GM23338 (cell line): ENCODE measurements around the gene DMTF1. TPM values are rescaled to one million over a fixed set of nuclear protein-coding genes. Genes with fewer than 3 reads are reported as not detected.

ENCODE experiments used
- ATAC-seq: fragments of 200-7000 bp; cut with Tn5 transposase; 3 replicates; pipeline ENCODE4 v1.9.1; 2020
- DNase-seq: peaks from one replicate; pipeline ENCODE4 v3.0.0-alpha.2; 2015; ENCODE audit warnings: low spot score
- H2AFZ ChIP-seq: fragments of 200-600 bp; sonication (generic); 2 replicates; pipeline ENCODE4 v1.8.0; 2016; ENCODE audit warnings: antibody characterized with exemption, mild to moderate bottlenecking, moderate library complexity
- H3F3A ChIP-seq: fragments of 200-600 bp; sonication (generic); replicated peaks from 2 replicates; pipeline ENCODE4 v1.8.0; 2017; ENCODE audit warnings: antibody characterized with exemption, mixed run types, low read depth
- H3K27ac ChIP-seq: fragments of 200-600 bp; sonication (generic); 2 replicates; pipeline ENCODE4 v1.6.1; 2016; ENCODE audit warnings: low read depth
- H3K27me3 ChIP-seq: fragments of 200-600 bp; sonication (generic); 2 replicates; pipeline ENCODE4 v1.8.0; 2016; ENCODE audit warnings: mild to moderate bottlenecking, mixed run types, moderate library complexity; ENCODE audit not compliant: insufficient read depth
- H3K36me3 ChIP-seq: fragments of 200-600 bp; sonication (generic); 2 replicates; pipeline ENCODE4 v1.8.0; 2016; ENCODE audit warnings: mild to moderate bottlenecking; ENCODE audit not compliant: insufficient read depth
- H3K4me1 ChIP-seq: fragments of 200-600 bp; sonication (generic); 2 replicates; pipeline ENCODE4 v1.8.0; 2016; ENCODE audit warnings: mild to moderate bottlenecking, moderate library complexity; ENCODE audit not compliant: insufficient read depth
- H3K4me2 ChIP-seq: fragments of 200-600 bp; sonication (generic); 2 replicates; pipeline ENCODE4 v1.7.1; 2017; ENCODE audit warnings: mixed run types
- H3K4me3 ChIP-seq: fragments of 200-600 bp; sonication (generic); 2 replicates; pipeline ENCODE4 v1.6.1; 2016; ENCODE audit warnings: mixed run types
- H3K79me2 ChIP-seq: fragments of 200-600 bp; sonication (generic); replicated peaks from 2 replicates; pipeline ENCODE4 v1.8.0; 2017; ENCODE audit warnings: mild to moderate bottlenecking; ENCODE audit not compliant: insufficient read depth
- H3K9me2 ChIP-seq: fragments of 200-600 bp; sonication (generic); 2 replicates; pipeline ENCODE4 v1.8.0; 2017; ENCODE audit not compliant: insufficient read depth
- H4K20me1 ChIP-seq: fragments of 200-600 bp; sonication (generic); replicated peaks from 2 replicates; pipeline ENCODE4 v1.8.0; 2017; ENCODE audit warnings: mild to moderate bottlenecking; ENCODE audit not compliant: insufficient read depth
- H3K27ac Mint-ChIP-seq: 2 replicates; pipeline ENCODE4 v1.8.0; 2020; ENCODE audit warnings: inconsistent platforms, mild to moderate bottlenecking, moderate library complexity, mixed read lengths
- H3K27me3 Mint-ChIP-seq: 3 replicates; pipeline ENCODE4 v1.8.0; 2022; ENCODE audit warnings: low read depth, mild to moderate bottlenecking, moderate library complexity, mixed read lengths, inconsistent platforms; ENCODE audit not compliant: insufficient read depth, poor library complexity
- H3K36me3 Mint-ChIP-seq: 3 replicates; pipeline ENCODE4 v1.8.0; 2021; ENCODE audit warnings: low read depth, mild to moderate bottlenecking, inconsistent platforms, moderate library complexity, mixed read lengths
- H3K4me1 Mint-ChIP-seq: 3 replicates; pipeline ENCODE4 v1.8.0; 2020; ENCODE audit warnings: mild to moderate bottlenecking, inconsistent platforms, mixed read lengths
- H3K4me3 Mint-ChIP-seq: 3 replicates; pipeline ENCODE4 v1.8.0; 2021; ENCODE audit warnings: moderate library complexity, mild to moderate bottlenecking, inconsistent platforms, mixed read lengths
- H3K9me3 Mint-ChIP-seq: 3 replicates; pipeline ENCODE4 v1.8.0; 2020; ENCODE audit warnings: moderate library complexity, mild to moderate bottlenecking, inconsistent platforms, mixed read lengths
- CREB1 ChIP-seq: fragments of 250-450 bp; sonication (Bioruptor Pico); IDR thresholded peaks from 2 replicates; pipeline ENCODE4 v1.5.0; 2020; ENCODE audit warnings: low read depth, mild to moderate bottlenecking, moderate library complexity
- CTCF ChIP-seq, 2 experiments: fragments of 200-600 bp in 1 of 2; sonication (generic) in 1 of 2; conservative IDR thresholded peaks; 2 replicates each; pipeline versions ENCODE4 v1.5.1 to v1.6.1; 2016 to 2017; ENCODE audit warnings: antibody characterized with exemption in 2 of 2, low read depth in 2 of 2, mild to moderate bottlenecking in 2 of 2, moderate library complexity in 1 of 2
- EZH2 ChIP-seq: fragments of 200-600 bp; sonication (generic); IDR thresholded peaks from one replicate; pipeline ENCODE4 v1.8.0; 2017; ENCODE audit warnings: antibody characterized with exemption, mild to moderate bottlenecking, low read depth; ENCODE audit not compliant: unreplicated experiment
- EZH2phosphoT487 ChIP-seq: fragments of 200-600 bp; sonication (generic); IDR thresholded peaks from one replicate; pipeline ENCODE4 v1.8.1; 2018; ENCODE audit warnings: antibody characterized with exemption; ENCODE audit not compliant: unreplicated experiment
- JUNB ChIP-seq: IDR thresholded peaks from one replicate; pipeline ENCODE4 v1.6.1; 2016; ENCODE audit warnings: antibody characterized with exemption; ENCODE audit not compliant: unreplicated experiment
- NANOG ChIP-seq: IDR thresholded peaks from 2 replicates; pipeline ENCODE4 v1.6.1; 2016; ENCODE audit warnings: antibody characterized with exemption, borderline replicate concordance
- STAT1 ChIP-seq: IDR thresholded peaks from one replicate; pipeline ENCODE4 v1.6.1; 2016; ENCODE audit warnings: antibody characterized with exemption; ENCODE audit not compliant: unreplicated experiment
- ZNF462 ChIP-seq: fragments of 250-450 bp; sonication (Bioruptor Pico); IDR thresholded peaks from 2 replicates; pipeline ENCODE4 v1.5.0; 2020; ENCODE audit warnings: mild to moderate bottlenecking, moderate library complexity
- polyA plus RNA-seq: library from polyadenylated mRNA; unstranded; fragments of >200 nt; fragmentation: Nextera tagmentation; extraction: Ambion mirVana; gene quantifications from 2 replicates; pipeline ENCODE4 v1.2.1, GENCODE V29; 2016
- total RNA-seq: library from RNA; depleted of rRNA; stranded (reverse); fragments of >200 nt; shearing (Covaris generic); gene quantifications from 2 replicates; pipeline ENCODE4 v1.2.3, GENCODE V29; 2014
- TF ChIP-seq, protein P1 (sequence below): IDR thresholded peaks from one replicate; pipeline ENCODE4 v1.6.1; 2018; ENCODE audit warnings: antibody characterized with exemption; ENCODE audit not compliant: unreplicated experiment

The DMTF1 gene
- total and polyA plus RNA-seq, 2 experiments from 2014 or later = 60.4 to 114 TPM

- TF ChIP-seq, protein P1, sequence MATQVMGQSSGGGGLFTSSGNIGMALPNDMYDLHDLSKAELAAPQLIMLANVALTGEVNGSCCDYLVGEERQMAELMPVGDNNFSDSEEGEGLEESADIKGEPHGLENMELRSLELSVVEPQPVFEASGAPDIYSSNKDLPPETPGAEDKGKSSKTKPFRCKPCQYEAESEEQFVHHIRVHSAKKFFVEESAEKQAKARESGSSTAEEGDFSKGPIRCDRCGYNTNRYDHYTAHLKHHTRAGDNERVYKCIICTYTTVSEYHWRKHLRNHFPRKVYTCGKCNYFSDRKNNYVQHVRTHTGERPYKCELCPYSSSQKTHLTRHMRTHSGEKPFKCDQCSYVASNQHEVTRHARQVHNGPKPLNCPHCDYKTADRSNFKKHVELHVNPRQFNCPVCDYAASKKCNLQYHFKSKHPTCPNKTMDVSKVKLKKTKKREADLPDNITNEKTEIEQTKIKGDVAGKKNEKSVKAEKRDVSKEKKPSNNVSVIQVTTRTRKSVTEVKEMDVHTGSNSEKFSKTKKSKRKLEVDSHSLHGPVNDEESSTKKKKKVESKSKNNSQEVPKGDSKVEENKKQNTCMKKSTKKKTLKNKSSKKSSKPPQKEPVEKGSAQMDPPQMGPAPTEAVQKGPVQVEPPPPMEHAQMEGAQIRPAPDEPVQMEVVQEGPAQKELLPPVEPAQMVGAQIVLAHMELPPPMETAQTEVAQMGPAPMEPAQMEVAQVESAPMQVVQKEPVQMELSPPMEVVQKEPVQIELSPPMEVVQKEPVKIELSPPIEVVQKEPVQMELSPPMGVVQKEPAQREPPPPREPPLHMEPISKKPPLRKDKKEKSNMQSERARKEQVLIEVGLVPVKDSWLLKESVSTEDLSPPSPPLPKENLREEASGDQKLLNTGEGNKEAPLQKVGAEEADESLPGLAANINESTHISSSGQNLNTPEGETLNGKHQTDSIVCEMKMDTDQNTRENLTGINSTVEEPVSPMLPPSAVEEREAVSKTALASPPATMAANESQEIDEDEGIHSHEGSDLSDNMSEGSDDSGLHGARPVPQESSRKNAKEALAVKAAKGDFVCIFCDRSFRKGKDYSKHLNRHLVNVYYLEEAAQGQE = no peak
- no peak for TF ChIP-seq JUNB
- TF ChIP-seq EZH2phosphoT487 = no peak
Observed at GRCh38 chr7:87129848-87130247, 22.4 kb upstream of the DMTF1 start (continued).

DNA sequence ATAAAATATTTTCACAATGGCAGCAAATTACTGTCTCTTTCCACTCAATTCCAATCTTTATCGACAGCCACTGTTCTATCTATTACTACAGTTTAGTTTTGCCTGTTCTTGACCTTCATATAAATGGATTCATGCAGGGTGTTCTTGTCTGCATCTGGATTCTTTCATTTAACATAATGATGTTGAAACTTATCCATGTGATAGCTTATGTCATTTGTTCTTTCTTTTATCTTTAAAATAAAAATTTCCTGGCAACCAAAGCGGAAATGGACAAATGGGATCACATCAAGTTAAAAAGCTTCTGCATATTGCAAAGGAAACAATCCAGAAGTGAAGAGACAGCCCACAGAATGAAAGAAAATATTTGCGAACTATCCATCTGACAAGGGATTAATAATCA lies 20.5 kb upstream of the DMTF1 start:
- Histone ChIP-seq H4K20me1 (no peaks in the 10 kb centered on the region), H3F3A (no peaks in the 10 kb centered on the region), H3K9me2 (no peaks in the 10 kb centered on the region), H3K4me1 (peaks cover 11% of the 10 kb centered on the region), H3K36me3 (no peaks in the 10 kb centered on the region), H3K4me3 (no peak overlapping the region), H3K4me2 (no peak overlapping the region), H3K79me2 (no peaks in the 10 kb centered on the region), H3K27me3 (no peaks in the 10 kb centered on the region), H3K27ac (no peak overlapping the region), H2AFZ (no peak overlapping the region)
- DNase-seq (no peak), ATAC-seq (no peak)
- no peaks in the 10 kb centered on the region for H3K9me3 Mint-ChIP-seq
- H3K4me3 Mint-ChIP-seq = no peak overlapping the region
- no peaks in the 10 kb centered on the region for H3K36me3 Mint-ChIP-seq
- H3K27ac Mint-ChIP-seq = no peak overlapping the region
- peaks cover 36% of the 10 kb centered on the region; the same call in 2 of the 3 replicates for H3K4me1 Mint-ChIP-seq
- no peaks in the 10 kb centered on the region for H3K27me3 Mint-ChIP-seq
- TF ChIP-seq NANOG (no peak), EZH2phosphoT487 (no peak), ZNF462 (CRISPR knock-in tag) (no peak), CTCF (conservative IDR thresholded peaks at IDR 0.05; ENCODE audit: low read depth in 2 of 2) (no peak), EZH2 (no peak), STAT1 (no peak), CREB1 (CRISPR knock-in tag) (no peak)
- TF ChIP-seq, protein P1 = no peak
